ENCODE measurements around the gene STAT3. TPM values are rescaled to one million over a fixed set of nuclear protein-coding genes. Genes with fewer than 3 reads are reported as not detected.

STAT3 gene
- total RNA-seq, 5 donors from 2014 or later (not counting 1 experiment from before 2014, with no cell fraction given), result 113 to 242 (median 129) TPM

- no peaks in the 10 kb centered on the region for H3K9me3 ChIP-seq
- Mint-ChIP-seq H3K4me3 (peak overlapping the region in 1 of 3 donors; percentile 21), H3K36me3 (peaks cover 36% of the 10 kb centered on the region), H3K9me3 (no peaks in the 10 kb centered on the region), H3K27ac (peak overlapping the region; percentile 74 to 78), H3K27me3 (no peaks in the 10 kb centered on the region), H3K4me1 (peaks cover 72 to 82% (median 75%) of the 10 kb centered on the region in 3 donors)
- no peak overlapping the region for H3K27ac ChIP-seq (ENCODE audit: low read length)
- H3K36me3 ChIP-seq (ENCODE audit: control insufficient read depth in 2 of 2, extremely low read depth in 1 of 2, insufficient read depth in 1 of 2, low read length in 1 of 2), result peaks cover 2 to 54% of the 10 kb centered on the region in 2 donors
- H3K4me3 ChIP-seq (ENCODE audit: control insufficient read depth in 1 of 2, extremely low read depth in 1 of 2, low read length in 1 of 2), result no peak overlapping the region
- peaks cover 58 to 72% of the 10 kb centered on the region in 2 experiments for H3K4me1 ChIP-seq (ENCODE audit: control insufficient read depth in 1 of 2, extremely low read depth in 1 of 2, insufficient read depth in 2 of 2, low read length in 2 of 2)
- no peaks in the 10 kb centered on the region for H3K27me3 ChIP-seq (replicated peaks in 1 of 2; ENCODE audit: control insufficient read depth in 2 of 2, extremely low read depth in 1 of 2, insufficient read depth in 2 of 2, low read length in 1 of 2)
- CTCF ChIA-PET, result interaction anchor here (0.7 to 1.6 kb wide), 2 partner anchors 91 to 94 kb away, joined by 3 to 9 read pairs; no protein-coding TSS in a partner anchor
- ATAC-seq (replicated peaks in 1 of 4) (no peak), DNase-seq (no peak)
- POLR2A ChIA-PET, result interaction anchor here (0.5 kb wide), 2 partner anchors 51 to 179 kb away, joined by 3 to 5 read pairs; no protein-coding TSS in a partner anchor
- WGBS (ENCODE audit: insufficient coverage), result no CpG with 5 or more reads among the region's 4 CpGs
These were observed 71.5 kb downstream of the STAT3 start for GRCh38 chr17:42316755-42317154.

DNA sequence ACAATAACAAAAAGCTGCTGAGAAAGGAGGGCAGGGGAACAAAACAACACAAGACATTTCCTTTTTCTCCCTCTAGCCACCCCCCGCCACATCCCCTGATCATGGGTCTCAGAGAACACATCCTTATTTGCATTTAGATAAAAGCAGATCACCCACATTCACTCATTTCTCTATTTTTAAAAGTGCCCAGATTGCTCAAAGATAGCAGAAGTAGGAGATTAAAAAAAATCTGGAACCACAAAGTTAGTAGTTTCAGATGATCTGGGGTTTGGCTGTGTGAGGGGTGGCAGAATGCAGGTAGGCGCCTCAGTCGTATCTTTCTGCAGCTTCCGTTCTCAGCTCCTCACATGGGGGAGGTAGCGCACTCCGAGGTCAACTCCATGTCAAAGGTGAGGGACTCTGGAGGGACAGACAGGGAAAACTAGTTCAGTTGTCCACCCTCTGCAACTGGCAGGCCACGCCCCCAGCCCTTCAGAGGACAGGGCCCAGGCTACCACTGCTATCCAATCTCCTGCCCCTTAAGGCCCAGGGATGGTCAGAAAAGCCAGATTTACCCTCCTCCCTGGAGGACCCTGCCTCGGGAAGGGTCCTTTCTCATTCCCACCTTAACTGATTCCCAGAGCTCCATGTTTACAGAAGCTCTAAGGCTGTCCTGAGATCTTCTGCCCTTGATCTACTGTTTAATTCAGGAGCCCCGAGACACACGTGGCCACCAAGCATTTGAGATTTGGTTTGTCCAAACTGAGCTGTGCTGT is 72.7 kb downstream of the STAT3 start:
- H3K4me3 Mint-ChIP-seq, result peak overlapping the region in 2 of 3 donors; percentile 35 to 77
- DNase-seq (peak in 20 of 35 experiments; percentile 8 to 57 (median 30)), ATAC-seq (replicated peaks in 1 of 4) (peak; percentile 27 to 35 (median 33))
- H3K27ac Mint-ChIP-seq, result peak overlapping the region; percentile 92 to 95
- 73% methylated on average over 5 of the region's 10 CpGs for WGBS (ENCODE audit: insufficient coverage)
- ChIA-PET CTCF (interaction anchor here in 1 of 2 donors (0.7 to 1.0 kb wide), 2 partner anchors 10 to 94 kb away, joined by 3 read pairs; no protein-coding TSS in a partner anchor), POLR2A (interaction anchor here (0.5 to 0.6 kb wide), 2 partner anchors 27 to 155 kb away, joined by 7 to 9 read pairs; no protein-coding TSS in a partner anchor)
- H3K9me3 Mint-ChIP-seq, result no peaks in the 10 kb centered on the region
- H3K27ac ChIP-seq (ENCODE audit: low read length), result peak overlapping the region; percentile 72
- H3K4me1 Mint-ChIP-seq, result peaks cover 78 to 87% (median 79%) of the 10 kb centered on the region in 3 donors
- H3K27me3 Mint-ChIP-seq, result no peaks in the 10 kb centered on the region
- H3K36me3 Mint-ChIP-seq, result peaks cover 34% of the 10 kb centered on the region
- H3K4me3 ChIP-seq (ENCODE audit: control insufficient read depth in 1 of 2, extremely low read depth in 1 of 2, low read length in 1 of 2), result no peak overlapping the region
- peaks cover 67 to 79% of the 10 kb centered on the region in 2 experiments for H3K4me1 ChIP-seq (ENCODE audit: control insufficient read depth in 1 of 2, extremely low read depth in 1 of 2, insufficient read depth in 2 of 2, low read length in 2 of 2)
- peaks cover under 1 to 57% of the 10 kb centered on the region in 2 donors for H3K36me3 ChIP-seq (ENCODE audit: control insufficient read depth in 2 of 2, extremely low read depth in 1 of 2, insufficient read depth in 1 of 2, low read length in 1 of 2)
- H3K9me3 ChIP-seq, result no peaks in the 10 kb centered on the region
- no peaks in the 10 kb centered on the region for H3K27me3 ChIP-seq (replicated peaks in 1 of 2; ENCODE audit: control insufficient read depth in 2 of 2, extremely low read depth in 1 of 2, insufficient read depth in 2 of 2, low read length in 1 of 2)

GRCh38 chr17:42313773-42314566 is 74.3 kb downstream of the STAT3 start:
- Histone ChIP-seq H3K36me3 (ENCODE audit: control insufficient read depth in 2 of 2, extremely low read depth in 1 of 2, insufficient read depth in 1 of 2, low read length in 1 of 2) (peaks cover 0 to 61% of the 10 kb centered on the region in 2 donors), H3K27ac (ENCODE audit: low read length) (peak overlapping the region; percentile 72), H3K4me3 (ENCODE audit: control insufficient read depth in 1 of 2, extremely low read depth in 1 of 2, low read length in 1 of 2) (no peak overlapping the region), H3K4me1 (ENCODE audit: control insufficient read depth in 1 of 2, extremely low read depth in 1 of 2, insufficient read depth in 2 of 2, low read length in 2 of 2) (peaks cover 66 to 76% of the 10 kb centered on the region in 2 experiments), H3K27me3 (replicated peaks in 1 of 2; ENCODE audit: control insufficient read depth in 2 of 2, extremely low read depth in 1 of 2, insufficient read depth in 2 of 2, low read length in 1 of 2) (no peaks in the 10 kb centered on the region), H3K9me3 (no peaks in the 10 kb centered on the region)
- POLR2A ChIA-PET, result interaction anchor here (0.5 to 1.8 kb wide), 6 partner anchors 62 to 1737 kb away, joined by 3 to 12 read pairs (median 7); partner anchors contain the start of gene STAT3 (in 1 of the 2)
- H3K27ac Mint-ChIP-seq, result peak overlapping the region; percentile 89 to 95
- peak in 1 of 4 experiments; percentile 5 for ATAC-seq (replicated peaks in 1 of 4)
- no peaks in the 10 kb centered on the region for H3K9me3 Mint-ChIP-seq
- CTCF ChIA-PET, result interaction anchor here (0.6 to 3.1 kb wide), 9 partner anchors 9 to 443 kb away, joined by 3 to 16 read pairs (median 4); no protein-coding TSS in a partner anchor
- WGBS (ENCODE audit: insufficient coverage), result 78% methylated on average over 10 of the region's 14 CpGs
- H3K27me3 Mint-ChIP-seq, result no peaks in the 10 kb centered on the region
- peaks cover 39% of the 10 kb centered on the region for H3K36me3 Mint-ChIP-seq
- H3K4me1 Mint-ChIP-seq, result peaks cover 75 to 82% (median 80%) of the 10 kb centered on the region in 3 donors
- peak in 10 of 35 experiments; percentile 14 to 57 (median 34) for DNase-seq
- peak overlapping the region in 2 of 3 donors; percentile 31 to 77 for H3K4me3 Mint-ChIP-seq

DNA sequence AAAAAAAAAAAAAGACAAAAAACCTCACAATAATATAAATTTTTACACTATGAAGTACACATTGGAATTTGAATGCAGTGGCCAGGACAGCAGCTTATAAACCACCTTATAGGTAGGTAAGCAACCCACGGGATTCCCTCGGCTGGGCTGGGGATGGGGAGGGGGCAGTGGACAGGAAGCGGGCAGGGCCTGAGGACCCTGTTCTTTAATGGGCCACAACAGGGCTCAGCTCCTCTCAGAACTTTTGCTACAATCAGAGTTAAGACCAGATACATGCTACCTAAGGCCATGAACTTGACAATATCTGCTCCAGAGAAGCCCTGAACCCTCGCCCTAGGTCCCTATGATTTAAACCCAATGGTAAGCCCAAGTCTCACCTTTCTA is 74.9 kb downstream of the STAT3 start:
- H3K4me3 ChIP-seq (ENCODE audit: control insufficient read depth in 1 of 2, extremely low read depth in 1 of 2, low read length in 1 of 2), result no peak overlapping the region
- Mint-ChIP-seq H3K36me3 (peaks cover 40% of the 10 kb centered on the region), H3K27me3 (no peaks in the 10 kb centered on the region), H3K27ac (peak overlapping the region; percentile 89 to 95), H3K4me3 (peak overlapping the region in 1 of 3 donors; percentile 77), H3K9me3 (no peaks in the 10 kb centered on the region), H3K4me1 (peaks cover 73 to 77% (median 77%) of the 10 kb centered on the region in 3 donors)
- no peak for ATAC-seq (replicated peaks in 1 of 4)
- peaks cover 0 to 64% of the 10 kb centered on the region in 2 donors for H3K36me3 ChIP-seq (ENCODE audit: control insufficient read depth in 2 of 2, extremely low read depth in 1 of 2, insufficient read depth in 1 of 2, low read length in 1 of 2)
- peak overlapping the region; percentile 72 for H3K27ac ChIP-seq (ENCODE audit: low read length)
- ChIA-PET POLR2A (interaction anchor here in 1 of 2 donors (0.5 to 1.8 kb wide), 3 partner anchors 10 to 75 kb away, joined by 3 to 7 read pairs (median 4); partner anchors contain the start of gene STAT3), CTCF (interaction anchor here (0.6 to 3.1 kb wide), 8 partner anchors 10 to 214 kb away, joined by 3 to 16 read pairs (median 4); no protein-coding TSS in a partner anchor)
- H3K9me3 ChIP-seq, result no peaks in the 10 kb centered on the region
- no CpG with 5 or more reads among the region's 4 CpGs for WGBS (ENCODE audit: insufficient coverage)
- peaks cover 70 to 80% of the 10 kb centered on the region in 2 experiments for H3K4me1 ChIP-seq (ENCODE audit: control insufficient read depth in 1 of 2, extremely low read depth in 1 of 2, insufficient read depth in 2 of 2, low read length in 2 of 2)
- H3K27me3 ChIP-seq (replicated peaks in 1 of 2; ENCODE audit: control insufficient read depth in 2 of 2, extremely low read depth in 1 of 2, insufficient read depth in 2 of 2, low read length in 1 of 2), result no peaks in the 10 kb centered on the region
- no peak for DNase-seq

- Mint-ChIP-seq H3K9me3 (no peaks in the 10 kb centered on the region), H3K36me3 (peaks cover 41% of the 10 kb centered on the region), H3K4me1 (peaks cover 73 to 78% (median 77%) of the 10 kb centered on the region in 3 donors), H3K27ac (peak overlapping the region; percentile 92 to 95), H3K4me3 (peak overlapping the region; percentile 53 to 77 (median 56)), H3K27me3 (no peaks in the 10 kb centered on the region)
- H3K4me3 ChIP-seq (ENCODE audit: control insufficient read depth in 1 of 2, extremely low read depth in 1 of 2, low read length in 1 of 2), result peak overlapping the region; percentile 23 to 42
- H3K4me1 ChIP-seq (ENCODE audit: control insufficient read depth in 1 of 2, extremely low read depth in 1 of 2, insufficient read depth in 2 of 2, low read length in 2 of 2), result peaks cover 69 to 89% of the 10 kb centered on the region in 2 experiments
- ChIA-PET CTCF (interaction anchor here (0.5 to 3.1 kb wide), 9 partner anchors 10 to 215 kb away, joined by 3 to 16 read pairs (median 4); no protein-coding TSS in a partner anchor), POLR2A (interaction anchor here (0.5 to 1.8 kb wide), 9 partner anchors 9 to 1679 kb away, joined by 3 to 8 read pairs (median 4); partner anchors contain the start of gene STAT3 (in 1 of the 2))
- H3K27me3 ChIP-seq (replicated peaks in 1 of 2; ENCODE audit: control insufficient read depth in 2 of 2, extremely low read depth in 1 of 2, insufficient read depth in 2 of 2, low read length in 1 of 2), result no peaks in the 10 kb centered on the region
- peak; percentile 47 to 88 (median 70) for DNase-seq
- peaks cover 0 to 65% of the 10 kb centered on the region in 2 donors for H3K36me3 ChIP-seq (ENCODE audit: control insufficient read depth in 2 of 2, extremely low read depth in 1 of 2, insufficient read depth in 1 of 2, low read length in 1 of 2)
- 6% methylated on average over 22 of the region's 54 CpGs for WGBS (ENCODE audit: insufficient coverage)
- no peaks in the 10 kb centered on the region for H3K9me3 ChIP-seq
- H3K27ac ChIP-seq (ENCODE audit: low read length), result peak overlapping the region; percentile 45
- ATAC-seq (replicated peaks in 1 of 4), result peak; percentile 67 to 75 (median 74)
These were observed 75.7 kb downstream of the STAT3 start for GRCh38 chr17:42312285-42313130.

Data from T-cell (primary cell).